Measurements from ENCODE around the gene LAPTM4A.
"Not testable (repeated sequence)": the region's sequence is repeated elsewhere in the genome, so short reads cannot be mapped to it uniquely, and the experiment has no call there.

Gene LAPTM4A

GRCh38 chr2:20074901-20075300, 23.5 kb upstream of the LAPTM4A start:
- no peak for DNase-seq

DNA sequence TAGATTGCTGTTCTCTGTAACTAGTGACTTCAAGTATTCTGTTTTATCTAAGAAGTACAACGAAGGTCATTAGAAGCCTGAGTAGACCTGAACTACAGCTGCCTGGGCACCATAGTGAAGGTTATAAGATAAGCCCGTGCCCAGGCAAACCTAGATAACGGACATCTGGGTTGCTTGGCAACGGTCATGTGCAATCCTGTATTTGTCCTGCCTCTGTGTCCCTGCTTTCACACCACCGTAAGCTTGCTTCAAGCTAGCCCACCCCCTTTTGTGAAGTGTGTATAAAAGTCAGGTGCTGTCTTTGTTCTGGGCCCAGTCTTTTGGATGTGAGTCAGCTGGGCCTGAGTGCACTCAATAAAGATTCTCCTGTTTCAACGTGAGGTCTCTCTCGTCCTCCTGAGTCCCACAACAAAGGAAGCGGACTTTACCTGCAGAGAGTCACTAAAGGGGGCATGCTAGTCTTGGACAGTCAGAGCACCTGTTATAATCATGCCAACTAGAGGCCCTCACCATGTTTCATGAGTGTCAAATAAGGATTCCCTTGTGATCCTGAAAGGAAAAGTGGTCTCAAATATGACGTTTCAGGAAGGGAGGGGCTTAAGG, 22.7 kb upstream of the LAPTM4A start:
- DNase-seq: not testable (repeated sequence)

GRCh38 chr2:20073460-20073859, 22.0 kb upstream of the LAPTM4A start:
- DNase-seq: no peak

DNA sequence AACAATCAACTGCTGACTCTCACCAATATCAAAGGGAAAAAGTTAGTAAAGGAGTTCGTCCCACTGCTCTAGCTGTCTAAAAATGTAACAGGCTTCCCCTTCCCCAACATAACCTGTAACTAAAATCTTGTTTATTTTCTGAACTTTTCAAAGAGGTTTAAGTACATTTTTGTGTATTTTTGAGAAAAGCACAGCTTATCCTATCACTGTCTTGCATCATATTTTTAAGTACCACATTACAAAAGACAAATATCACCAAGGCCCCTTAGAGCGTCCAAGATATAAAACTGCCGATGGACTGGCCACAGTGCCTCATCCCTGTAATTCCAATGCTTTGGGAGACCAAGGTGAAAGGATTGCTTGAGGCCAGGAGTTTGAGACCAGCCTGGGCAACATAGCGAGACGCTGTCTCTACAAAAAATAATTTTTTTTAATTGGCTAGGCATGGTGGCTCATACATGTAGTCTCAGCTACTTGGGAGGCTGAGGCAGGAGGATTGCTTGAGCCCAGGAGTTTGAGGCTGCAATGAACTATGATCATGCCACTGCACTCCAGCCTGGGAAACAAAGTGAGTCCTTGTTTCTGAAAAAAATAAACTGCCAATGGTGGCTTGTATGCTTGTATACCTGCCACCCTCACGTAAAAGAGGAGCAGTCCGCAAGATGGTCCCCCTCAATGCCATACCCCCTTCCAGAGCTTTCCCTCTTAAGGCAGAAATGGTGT, 21.2 kb upstream of the LAPTM4A start:
- DNase-seq: no peak

- DNase-seq: no peak
These were observed 20.3 kb upstream of the LAPTM4A start for GRCh38 chr2:20071397-20072383.

GRCh38 chr2:20069756-20070155, 18.3 kb upstream of the LAPTM4A start:
- DNase-seq: no peak

DNA sequence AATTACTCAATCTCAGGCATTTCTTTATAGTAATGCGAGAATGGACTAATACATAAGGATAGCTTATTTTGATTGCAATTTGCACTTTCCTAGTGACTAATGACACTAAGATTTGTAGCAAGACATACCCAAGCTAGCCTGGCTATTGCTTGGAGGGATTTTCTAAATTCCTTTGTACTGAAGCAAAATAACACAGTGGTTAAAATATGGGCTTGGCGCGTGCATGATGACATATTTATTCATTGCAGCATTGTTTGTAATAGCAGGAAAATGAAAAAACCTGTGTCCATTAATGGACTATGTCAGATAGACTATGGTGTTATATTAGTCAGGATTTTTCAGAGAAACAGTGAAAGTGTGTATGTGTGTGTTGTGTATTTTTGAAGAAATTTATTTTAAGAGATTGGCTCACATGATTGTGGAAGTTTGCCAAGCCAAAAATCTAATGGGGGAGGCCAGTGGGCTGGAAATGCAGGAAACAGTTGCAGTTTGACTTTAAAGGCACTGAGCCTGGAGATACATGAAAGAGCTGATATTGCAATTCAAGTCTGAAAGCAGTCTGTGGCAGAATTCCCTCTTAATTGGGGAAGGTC, 16.7 kb upstream of the LAPTM4A start:
- DNase-seq: no peak

- no peak for DNase-seq
These were observed 14.6 kb upstream of the LAPTM4A start for GRCh38 chr2:20065885-20066602.

DNA sequence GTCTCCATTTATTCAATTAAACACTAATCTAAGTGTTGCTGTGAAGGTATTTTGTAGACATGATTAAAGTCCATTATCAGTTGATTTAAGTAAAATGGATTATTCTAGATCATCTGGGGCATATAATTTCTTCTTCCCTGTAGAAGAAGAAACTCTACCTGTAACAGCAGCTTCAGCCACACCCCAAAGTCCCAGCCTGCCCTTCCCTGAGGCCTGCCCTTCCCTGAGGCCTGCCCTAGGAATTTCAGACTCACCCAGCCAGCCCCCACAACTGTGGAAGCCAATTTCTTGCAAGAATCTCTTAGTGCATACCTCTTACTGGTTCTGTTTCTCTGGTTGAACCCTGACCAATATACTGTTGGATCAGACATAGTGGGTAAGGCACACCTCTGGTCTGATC, 13.4 kb upstream of the LAPTM4A start:
- DNase-seq: no peak

GRCh38 chr2:20064421-20064820, 13.0 kb upstream of the LAPTM4A start:
- no peak for DNase-seq

GRCh38 chr2:20062615-20063545, 11.5 kb upstream of the LAPTM4A start:
- DNase-seq: no peak

GRCh38 chr2:20061940-20062339, 10.5 kb upstream of the LAPTM4A start:
- DNase-seq: no peak

DNA sequence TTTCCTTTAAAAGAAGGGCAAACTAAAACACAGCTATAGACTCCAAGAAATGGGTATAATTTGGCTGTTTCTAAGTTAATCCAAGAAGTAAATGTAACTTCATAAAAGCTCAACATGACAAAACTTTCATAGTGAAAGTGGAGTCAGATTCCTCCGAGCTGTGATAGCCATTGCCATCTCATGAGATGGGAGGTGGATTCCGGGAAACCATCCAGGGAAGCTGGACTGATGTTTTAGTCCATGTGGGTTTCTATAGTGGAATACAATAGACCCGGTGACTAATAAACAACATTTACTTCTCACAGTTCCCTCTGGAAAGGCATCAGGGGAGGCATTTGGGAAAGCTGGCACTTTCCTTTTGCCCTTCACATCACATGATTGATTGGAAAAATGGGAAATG, 10.0 kb upstream of the LAPTM4A start:
- DNase-seq: no peak

DNA sequence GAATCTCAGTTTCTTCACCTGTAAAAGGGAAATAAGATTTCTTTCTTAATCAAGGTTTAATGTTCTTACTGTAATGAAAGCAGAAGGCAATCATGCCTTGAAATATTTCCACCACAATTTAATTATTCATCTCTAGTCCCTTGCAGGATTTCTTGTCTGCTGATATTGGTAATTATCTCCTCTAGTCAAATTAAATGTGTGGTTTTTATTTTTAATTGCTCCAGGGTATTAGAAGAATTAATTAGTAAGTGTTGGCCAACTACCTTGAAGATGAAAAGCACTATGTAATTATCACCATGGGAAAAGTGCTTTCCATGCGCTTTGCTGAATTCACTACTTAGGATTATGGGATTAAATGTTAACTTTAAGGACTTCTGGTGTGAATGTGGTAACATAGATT, 8.7 kb upstream of the LAPTM4A start:
- DNase-seq: no peak

DNA sequence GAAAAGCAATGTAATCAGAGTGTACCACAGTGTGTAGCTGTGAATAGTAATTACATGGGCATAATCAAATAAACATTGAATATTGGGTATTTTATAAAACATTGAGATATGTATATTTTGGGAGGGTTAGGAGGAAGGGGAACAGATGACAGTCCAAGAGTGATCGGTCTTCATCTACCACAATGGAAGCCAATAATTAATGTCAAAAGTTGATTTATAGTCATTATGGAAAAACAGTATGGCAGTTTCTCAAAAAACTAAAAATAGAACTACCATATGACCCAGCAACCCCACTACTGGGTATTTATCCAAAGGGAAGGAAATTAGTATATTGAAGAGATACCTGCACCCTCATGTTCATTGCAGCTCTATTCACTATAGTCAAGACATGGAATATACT, 5.8 kb upstream of the LAPTM4A start:
- DNase-seq: no peak

GRCh38 chr2:20054931-20055330, 3.5 kb upstream of the LAPTM4A start:
- DNase-seq: no peak

- DNase-seq: no peak
These were observed 2.7 kb upstream of the LAPTM4A start for GRCh38 chr2:20054119-20054518.

DNA sequence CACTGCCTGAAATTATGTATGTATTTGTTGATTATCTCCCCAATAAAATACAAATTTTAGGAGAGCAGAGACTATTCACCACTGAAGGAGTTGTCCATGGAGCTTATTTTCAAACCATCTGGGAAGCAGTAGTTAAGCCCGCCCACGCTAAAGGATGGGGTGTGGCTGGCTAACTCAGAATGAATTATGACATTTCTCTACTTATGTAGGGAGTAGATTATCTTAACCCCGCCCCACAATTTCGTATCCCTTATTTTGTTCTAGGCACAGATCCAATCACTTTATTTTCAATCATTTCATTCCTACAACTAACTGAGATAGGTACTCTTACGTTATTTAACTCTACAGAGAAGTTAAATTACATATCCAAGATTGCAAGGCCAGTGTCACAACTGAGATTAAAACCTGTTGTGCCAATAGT, 1.4 kb upstream of the LAPTM4A start:
- no peak for DNase-seq

DNA sequence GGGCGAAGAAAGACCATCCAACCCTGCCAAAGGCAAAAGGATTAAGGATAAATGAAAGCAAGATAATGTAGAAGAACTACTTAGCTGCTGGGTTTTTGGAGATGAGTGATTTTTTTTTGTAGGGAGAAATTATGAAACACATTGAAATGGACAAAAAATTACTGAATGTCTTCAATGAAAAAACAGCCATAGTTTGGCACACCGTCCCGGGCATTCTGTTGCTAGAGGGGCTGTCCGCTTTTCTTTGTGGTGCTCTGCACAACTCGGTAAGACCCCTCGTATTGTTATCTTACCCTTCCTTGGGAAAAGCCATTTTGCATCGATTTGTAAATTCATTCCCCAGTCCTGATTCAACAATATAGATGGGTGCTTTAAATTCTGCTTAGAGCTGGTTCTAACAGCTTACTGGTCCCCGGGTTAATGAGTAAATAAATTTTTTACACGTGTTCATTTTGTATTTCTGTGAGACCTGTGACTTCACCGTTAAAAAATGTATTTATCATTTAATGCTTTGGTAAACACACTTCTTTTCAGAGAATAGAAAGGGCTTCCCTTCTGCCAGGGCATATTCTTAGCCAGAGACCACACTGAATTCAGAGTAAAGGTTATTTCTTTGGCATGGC, 912 bp upstream of the LAPTM4A start:
- no peak for DNase-seq

GRCh38 chr2:20050646-20051531, 539 bp downstream of the LAPTM4A start:
- peak; percentile 33 for DNase-seq

All from CD4-positive, alpha-beta T cell treated with Interleukin-12 subunit alpha and Interleukin-12 subunit beta, for 1 hour (primary cell).